ENCODE measurements around the gene KLRK1.
"Not testable (repeated sequence)": the region's sequence is repeated elsewhere in the genome, so short reads cannot be mapped to it uniquely, and the experiment has no call there.

KLRK1 gene

GRCh38 chr12:10389904-10390303, at the start of gene KLRK1:
KLRK1 (minus strand) TSS chr12:10390041; CDS start chr12:10388810, 1,231 bp downstream.
- no peak for DNase-seq

DNA sequence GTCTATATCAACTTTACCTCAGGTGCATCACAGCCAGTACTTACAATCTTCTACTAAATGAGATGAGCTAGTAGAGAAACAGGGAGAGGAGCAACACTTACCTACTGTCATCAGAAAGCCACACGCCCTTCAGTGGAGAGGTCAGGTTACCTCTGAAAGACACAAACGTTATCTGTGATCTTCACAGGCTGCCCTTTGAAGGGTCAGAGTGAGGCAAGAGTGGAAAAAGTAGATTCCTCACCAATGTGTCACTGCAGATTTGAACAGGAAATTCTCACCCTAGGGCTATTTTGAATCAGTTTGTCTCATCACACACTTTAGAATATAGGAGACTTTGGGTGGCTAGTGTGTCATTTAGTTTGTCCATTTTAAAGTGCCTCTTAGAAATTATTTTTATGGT, 47.8 kb upstream of the KLRK1 start:
- not testable (repeated sequence) for DNase-seq

GRCh38 chr12:10435816-10436215, 46.0 kb upstream of the KLRK1 start, which contains the start of gene KLRC2:
KLRC2 (minus strand) TSS chr12:10436010; CDS start chr12:10435986, 24 bp downstream.
- not testable (repeated sequence) for DNase-seq

DNA sequence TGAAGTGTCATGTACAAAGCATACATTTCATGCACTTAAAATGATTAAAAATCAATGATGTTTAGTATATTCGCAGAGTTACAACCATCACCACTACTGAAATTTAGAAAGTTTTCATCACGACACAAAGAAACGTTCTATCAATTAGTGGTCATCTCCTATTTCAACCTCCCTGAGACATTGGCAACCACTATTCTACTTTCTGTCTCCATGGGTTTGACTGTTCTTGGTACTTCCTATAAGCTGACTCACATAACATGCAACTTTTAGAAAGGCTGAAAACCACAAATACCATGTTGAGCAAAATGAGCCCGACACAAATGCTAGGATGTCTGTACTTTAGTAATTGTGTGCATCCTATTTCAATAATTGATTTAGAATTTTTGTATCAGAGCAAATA, 40.8 kb upstream of the KLRK1 start:
- DNase-seq = not testable (repeated sequence)

DNA sequence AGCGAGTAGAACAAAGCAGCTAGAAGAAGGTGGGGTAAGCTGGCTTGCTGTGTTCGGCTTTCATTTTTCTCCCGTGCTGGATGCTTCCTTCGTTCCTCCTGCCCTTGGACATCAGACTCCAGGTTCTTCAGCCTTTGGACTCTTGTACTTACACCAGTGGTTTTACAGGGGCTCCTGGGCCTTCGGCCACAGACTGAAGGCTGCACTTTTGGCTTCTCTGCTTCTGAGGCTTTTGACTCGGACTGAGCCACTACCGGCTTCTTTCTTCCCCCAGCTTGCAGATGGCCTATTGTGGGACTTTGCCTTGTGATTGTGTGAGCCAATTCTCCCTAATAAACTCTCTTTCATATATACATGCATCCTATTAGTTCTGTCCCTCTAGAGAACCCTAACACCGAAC, 36.1 kb upstream of the KLRK1 start:
- DNase-seq = not testable (repeated sequence)

- DNase-seq = not testable (repeated sequence)
These were observed 34.5 kb upstream of the KLRK1 start for GRCh38 chr12:10424260-10424899.

GRCh38 chr12:10422159-10422558, 32.3 kb upstream of the KLRK1 start:
- not testable (repeated sequence) for DNase-seq

GRCh38 chr12:10420334-10420733, 30.5 kb upstream of the KLRK1 start, which contains the start of gene KLRC3:
KLRC3 (minus strand) TSS chr12:10420595; CDS start chr12:10420550, 45 bp downstream.
- DNase-seq = not testable (repeated sequence)

GRCh38 chr12:10409392-10409791, 19.6 kb upstream of the KLRK1 start, which contains the start of gene KLRC4:
KLRC4 (minus strand) TSS chr12:10409757; CDS start chr12:10409575, 182 bp downstream.
- DNase-seq = peak; percentile 45

DNA sequence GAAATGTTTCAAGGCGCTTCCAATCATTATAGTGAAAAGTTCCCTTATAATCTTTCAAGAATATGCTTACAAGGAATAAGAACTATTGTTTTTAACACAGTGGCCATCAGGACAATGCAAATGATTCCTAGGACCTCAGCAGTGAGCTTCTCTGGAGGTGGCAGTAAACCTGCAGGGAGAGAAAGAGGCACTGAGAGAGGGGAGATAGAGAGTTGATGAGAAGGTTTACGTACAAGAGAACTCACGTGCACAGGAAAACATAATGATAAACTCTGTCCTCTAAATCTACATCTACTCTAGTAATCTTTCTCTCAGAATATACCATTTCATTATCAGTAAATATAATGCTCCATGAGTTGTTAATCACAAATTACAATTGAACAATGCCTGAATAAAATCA, 19.0 kb upstream of the KLRK1 start:
- no peak for DNase-seq

GRCh38 chr12:10406725-10407124, 16.9 kb upstream of the KLRK1 start:
- DNase-seq = no peak

- no peak for DNase-seq
These were observed 15.5 kb upstream of the KLRK1 start for GRCh38 chr12:10405294-10405693.

GRCh38 chr12:10404798-10405197, 15.0 kb upstream of the KLRK1 start:
- DNase-seq = no peak

- DNase-seq = no peak
These were observed 11.0 kb upstream of the KLRK1 start for GRCh38 chr12:10400829-10401228.

DNA sequence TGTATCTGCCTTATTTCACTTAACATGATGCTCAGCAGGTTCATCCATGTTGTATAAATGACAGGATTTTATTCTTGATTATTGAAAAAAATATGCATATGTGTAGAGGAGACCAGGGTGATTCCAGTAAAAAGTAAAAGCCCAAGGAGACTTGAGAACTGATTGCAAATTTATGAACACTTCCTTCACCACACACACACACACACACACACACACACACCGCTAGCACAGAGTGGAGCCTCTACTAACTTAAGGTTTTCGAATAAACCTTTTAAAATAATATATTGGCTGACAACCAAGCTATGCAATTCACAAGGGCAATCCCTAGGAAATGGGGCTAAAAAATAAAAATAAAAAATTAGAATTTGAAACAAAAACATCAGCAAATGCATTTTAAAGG, 8.3 kb upstream of the KLRK1 start:
- no peak for DNase-seq

- peak; percentile 66 for DNase-seq
These were observed 7.5 kb upstream of the KLRK1 start for GRCh38 chr12:10397296-10397695.

GRCh38 chr12:10396176-10396575, 6.3 kb upstream of the KLRK1 start:
- not testable (repeated sequence) for DNase-seq

DNA sequence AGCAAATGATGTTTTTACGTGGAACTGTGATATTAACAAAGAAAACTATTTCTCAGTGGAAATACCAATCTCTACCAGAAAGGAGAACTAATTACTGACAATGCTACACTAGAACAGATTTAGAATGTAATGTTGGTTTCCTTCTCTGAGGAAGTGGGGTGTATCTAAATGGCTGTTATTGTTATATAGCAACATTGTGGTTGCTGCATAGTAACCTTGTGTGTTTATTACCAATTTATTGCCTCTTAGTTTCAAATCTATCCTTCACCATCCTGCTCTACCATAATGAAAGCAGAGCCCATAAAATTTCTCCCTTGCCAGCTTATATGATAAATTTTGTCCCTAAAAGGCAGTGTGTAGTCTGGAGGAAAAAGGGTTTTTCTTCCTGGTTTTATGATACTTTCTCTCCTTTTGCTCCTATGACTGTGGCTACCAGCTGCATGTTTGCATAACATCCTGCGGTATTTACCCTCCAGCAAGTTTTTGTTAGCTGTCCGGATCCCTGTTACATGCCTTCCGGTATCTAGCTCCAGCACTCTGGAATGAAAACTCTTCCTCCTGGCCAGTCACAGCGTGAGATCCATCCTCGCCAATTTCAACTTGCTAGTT, 5.7 kb upstream of the KLRK1 start:
- DNase-seq = peak; percentile 73

DNA sequence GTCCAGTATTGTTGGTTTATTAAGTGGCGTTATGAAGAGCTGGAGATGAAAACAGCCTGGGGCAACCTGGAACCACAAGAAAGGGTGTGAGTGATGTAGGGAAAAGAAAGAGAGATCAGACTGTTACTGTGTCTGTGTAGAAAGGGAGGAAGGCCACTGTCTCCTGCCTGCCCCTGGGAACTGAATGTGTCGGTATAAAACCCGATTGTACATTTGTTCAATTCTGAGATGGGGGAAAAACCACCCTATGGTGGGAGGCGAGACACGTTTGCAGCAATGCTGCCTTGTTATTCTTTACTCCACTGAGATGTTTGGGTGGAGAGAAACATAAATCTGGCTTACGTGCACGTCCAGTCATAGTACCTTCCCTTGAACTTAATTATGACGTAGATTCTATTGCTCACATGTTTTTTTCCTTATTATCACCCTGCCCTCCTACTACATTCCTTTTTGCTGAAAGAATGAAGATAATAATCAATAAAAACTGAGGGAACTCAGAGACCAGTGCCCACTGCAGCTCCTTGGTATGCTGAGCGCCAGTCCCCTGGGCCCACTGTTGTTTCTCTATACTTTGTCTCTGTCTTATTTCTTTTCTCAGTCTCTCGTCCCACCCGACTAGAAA, 4.8 kb upstream of the KLRK1 start:
- peak; percentile 73 for DNase-seq

DNA sequence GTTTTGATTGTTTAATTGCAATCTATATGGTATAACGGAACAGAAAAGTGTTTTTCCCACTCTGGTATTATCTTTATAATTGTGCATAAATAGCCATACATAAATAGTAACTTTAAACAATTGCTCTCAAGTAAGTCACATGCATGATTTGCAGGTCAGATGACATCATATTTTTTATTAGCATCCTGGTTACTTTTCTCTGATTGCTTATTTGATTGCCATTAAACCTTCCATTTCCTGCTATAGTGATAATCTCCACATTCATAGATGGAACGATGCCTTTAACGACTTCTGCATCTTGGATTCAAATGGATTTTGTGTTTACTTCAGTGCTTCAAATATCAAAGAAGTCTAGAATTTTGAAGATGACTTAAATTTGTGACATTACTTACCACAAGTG, 3.5 kb upstream of the KLRK1 start:
- no peak for DNase-seq

- DNase-seq = peak; percentile 68
These were observed 2.6 kb upstream of the KLRK1 start for GRCh38 chr12:10392394-10392930.

DNA sequence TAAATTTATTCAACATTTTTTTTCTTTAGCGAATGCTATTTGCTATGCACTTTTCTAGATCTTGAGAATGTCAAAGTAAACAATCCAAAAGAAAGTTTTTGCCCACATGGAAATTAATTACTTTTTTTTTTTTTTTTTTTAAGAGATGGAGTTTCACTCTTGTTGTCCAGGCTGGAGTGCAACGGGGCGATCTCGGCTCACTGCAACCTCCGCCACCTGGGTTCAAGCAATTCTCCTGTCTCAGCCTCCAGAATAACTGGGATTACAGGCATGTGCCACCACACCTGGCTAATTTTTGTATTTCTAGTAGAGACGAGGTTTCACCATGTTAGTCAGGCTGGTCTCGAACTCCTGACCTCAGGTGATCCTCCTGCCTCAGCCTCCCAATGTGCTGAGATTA, 1.1 kb upstream of the KLRK1 start:
- DNase-seq = not testable (repeated sequence)

- DNase-seq = no peak
These were observed 1.0 kb downstream of the KLRK1 start for GRCh38 chr12:10388624-10389413.

All from CD4-positive, alpha-beta T cell treated with Interleukin-10 for 1 hour (primary cell).